ENCODE data around the gene RPS6KA5.

- TF ChIP-seq, protein P1, sequence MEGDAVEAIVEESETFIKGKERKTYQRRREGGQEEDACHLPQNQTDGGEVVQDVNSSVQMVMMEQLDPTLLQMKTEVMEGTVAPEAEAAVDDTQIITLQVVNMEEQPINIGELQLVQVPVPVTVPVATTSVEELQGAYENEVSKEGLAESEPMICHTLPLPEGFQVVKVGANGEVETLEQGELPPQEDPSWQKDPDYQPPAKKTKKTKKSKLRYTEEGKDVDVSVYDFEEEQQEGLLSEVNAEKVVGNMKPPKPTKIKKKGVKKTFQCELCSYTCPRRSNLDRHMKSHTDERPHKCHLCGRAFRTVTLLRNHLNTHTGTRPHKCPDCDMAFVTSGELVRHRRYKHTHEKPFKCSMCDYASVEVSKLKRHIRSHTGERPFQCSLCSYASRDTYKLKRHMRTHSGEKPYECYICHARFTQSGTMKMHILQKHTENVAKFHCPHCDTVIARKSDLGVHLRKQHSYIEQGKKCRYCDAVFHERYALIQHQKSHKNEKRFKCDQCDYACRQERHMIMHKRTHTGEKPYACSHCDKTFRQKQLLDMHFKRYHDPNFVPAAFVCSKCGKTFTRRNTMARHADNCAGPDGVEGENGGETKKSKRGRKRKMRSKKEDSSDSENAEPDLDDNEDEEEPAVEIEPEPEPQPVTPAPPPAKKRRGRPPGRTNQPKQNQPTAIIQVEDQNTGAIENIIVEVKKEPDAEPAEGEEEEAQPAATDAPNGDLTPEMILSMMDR (IDR thresholded peaks at IDR 0.05), result no peak
- TF ChIP-seq POLR2A (IDR thresholded peaks at IDR 0.05), result no peak
Observed at GRCh38 chr14:90966493-90966892, 93.9 kb downstream of the RPS6KA5 start.
